Fibroblast of peridontal ligament (primary cell): ENCODE data around the gene CDH13.
A peak's percentile ranks its signal among the peaks of the same experiment; 100 is the strongest.

Source experiments
- DNase-seq: peaks from one replicate; pipeline ENCODE4 v3.0.0-alpha.2; 2010; ENCODE audit errors: extremely low read depth

The CDH13 gene

DNA sequence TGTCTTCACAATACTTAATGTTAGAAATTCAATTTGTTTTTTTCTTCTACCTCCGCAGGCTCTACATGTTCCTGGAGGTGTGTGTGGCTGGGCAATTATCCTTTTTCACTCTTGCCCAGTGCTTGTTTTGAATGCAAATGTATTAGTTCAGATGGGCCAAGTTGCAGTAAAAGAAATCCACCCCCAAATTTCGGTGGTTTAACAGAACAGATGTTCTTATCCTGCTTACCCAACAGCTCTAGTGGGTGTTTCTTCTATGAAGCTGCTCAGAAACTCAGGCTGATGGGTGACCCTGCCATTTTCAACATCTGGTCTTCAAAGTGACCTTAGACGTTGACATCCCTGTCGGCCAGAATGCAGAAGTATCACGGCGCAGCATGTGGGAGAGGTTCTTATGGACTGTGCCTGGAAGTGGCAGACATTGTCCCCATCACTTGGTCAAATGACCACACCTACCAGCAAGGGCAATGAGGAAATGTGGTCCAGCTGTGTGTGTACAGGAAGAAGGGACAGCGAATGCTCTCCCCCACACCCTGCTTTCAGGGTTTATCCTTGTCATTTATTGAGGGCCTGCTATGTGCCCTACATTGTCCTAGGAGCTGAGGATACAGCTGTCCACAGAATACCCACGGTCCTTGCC is 157.3 kb downstream of the CDH13 start:
- DNase-seq = no peak

DNA sequence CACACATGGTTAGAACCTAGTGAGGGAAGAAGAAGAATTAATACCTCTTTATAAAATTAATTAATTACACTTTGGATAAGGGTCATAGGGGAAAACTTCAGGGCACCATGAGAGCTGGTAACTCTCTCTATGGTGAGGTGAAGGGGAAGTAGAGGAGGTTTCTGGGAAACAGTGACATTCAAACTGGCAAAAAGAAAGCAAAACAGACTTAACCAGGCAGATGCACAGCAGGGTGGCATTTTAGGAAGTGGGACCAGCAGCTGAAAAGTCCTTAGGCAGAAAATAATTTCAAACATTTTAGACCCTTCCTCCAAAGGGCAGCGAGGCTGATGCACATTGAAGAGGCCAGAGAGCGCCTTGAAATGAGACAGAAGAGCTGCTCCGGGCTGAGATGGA is 157.8 kb downstream of the CDH13 start:
- no peak for DNase-seq

DNA sequence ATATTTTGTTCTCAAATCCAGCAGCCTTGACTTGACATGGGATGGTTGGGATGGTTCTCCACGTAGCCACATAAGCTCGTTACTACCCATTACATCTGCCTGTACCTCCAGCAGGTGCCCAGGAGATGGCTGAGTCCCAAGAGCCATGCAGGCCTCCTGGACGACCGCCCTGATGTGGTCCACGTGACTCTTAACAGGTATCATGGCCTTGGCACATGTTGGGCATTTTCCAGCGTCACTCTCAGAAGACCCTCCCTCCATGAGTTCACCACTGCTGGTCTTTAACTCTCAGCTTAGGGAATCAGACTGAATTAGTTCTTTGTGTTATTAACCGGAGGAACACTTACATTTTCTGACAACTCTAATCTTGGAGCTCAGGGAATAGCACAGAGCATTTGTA is 161.5 kb downstream of the CDH13 start:
- DNase-seq = no peak

DNA sequence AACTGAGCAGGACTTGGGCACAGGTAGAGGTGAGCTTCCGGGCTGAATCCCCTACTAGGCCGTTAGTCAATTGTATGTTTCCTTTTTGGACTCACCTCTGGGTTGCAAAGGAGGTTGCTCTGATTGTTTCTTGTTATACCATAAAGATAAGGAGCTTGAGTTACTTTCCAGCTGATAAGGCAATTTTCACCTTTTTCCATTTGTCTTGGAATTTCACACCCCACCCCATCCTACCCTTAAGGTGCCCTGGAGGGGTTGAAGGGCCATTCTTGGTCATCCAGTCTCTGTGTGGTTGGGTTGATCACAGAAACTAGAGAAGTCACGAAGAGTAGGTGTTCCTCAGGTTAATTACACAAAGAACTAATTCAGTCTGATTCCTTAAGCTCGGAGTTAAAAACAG is 162.2 kb downstream of the CDH13 start:
- DNase-seq = no peak

DNA sequence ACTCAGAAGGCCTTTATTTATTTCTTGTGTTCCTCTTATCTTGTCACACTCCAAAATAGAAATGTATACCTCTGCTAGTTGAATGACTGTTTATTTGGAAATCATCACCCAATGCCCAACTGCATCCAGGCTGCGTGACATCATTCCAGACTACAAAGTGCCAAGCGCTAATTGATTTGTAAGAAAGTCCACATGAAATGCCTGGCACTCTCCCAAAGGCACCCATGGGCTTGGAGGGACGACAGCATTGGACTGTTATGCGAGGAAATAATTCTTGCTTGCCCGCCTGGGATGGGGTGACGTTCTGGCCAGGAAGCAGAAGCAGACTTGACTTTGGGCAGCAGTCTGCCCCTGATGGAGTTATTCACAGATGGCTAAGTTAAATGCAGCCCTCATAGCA is 165.9 kb downstream of the CDH13 start:
- no peak for DNase-seq

DNA sequence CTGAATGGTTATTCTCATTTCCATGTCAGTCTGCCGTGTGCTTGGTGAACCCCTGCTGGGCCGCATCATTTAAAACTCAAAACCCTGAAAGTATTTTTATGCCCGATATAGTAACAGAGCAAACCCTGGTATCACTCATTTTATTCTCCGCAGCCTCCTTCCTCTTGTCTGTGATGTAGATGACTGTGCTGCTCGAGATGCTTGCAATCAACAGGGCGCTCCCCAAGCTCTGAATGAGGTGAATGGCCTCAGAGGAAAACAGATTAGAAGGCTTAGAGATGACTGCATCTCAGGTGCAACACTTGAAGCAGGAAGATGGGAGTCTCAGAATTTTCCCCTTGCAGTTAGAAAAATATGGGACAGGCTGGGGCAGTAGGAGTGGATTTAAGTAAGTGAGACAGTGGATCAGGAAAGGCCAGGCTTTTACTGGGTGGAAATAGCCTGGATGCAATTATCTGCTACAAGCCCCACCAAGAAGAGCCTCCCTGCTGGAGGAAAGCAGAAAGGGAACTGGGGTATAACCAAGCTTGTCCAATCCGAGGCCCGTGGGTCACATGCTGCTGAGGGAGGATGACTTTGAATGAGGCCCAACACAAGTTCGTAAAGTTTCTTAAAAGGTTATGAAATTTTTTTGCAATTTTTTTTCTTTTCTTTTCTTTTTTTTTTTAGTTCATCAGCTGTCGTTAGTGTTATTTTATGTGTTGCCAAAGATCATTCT is 166.9 kb downstream of the CDH13 start:
- DNase-seq = no peak

DNA sequence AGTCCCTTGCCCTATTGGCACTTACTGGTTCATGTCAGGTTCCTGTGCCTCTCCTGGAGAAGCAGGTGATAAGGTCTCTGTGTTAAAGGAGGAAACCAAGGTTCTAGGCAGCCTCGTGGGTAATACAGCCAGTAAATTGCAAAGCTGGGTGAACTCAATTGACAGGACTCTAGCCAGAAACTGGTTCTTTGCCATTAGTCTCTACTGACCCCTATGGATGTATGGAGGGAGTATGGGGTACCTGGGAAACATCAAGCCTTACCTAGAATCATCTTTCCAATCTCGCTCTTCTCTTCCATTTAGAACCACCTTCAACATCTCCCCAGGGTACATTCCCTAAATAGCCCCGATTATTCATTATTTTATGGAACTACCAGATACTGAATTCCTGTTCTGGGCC is 169.3 kb downstream of the CDH13 start:
- no peak for DNase-seq

DNA sequence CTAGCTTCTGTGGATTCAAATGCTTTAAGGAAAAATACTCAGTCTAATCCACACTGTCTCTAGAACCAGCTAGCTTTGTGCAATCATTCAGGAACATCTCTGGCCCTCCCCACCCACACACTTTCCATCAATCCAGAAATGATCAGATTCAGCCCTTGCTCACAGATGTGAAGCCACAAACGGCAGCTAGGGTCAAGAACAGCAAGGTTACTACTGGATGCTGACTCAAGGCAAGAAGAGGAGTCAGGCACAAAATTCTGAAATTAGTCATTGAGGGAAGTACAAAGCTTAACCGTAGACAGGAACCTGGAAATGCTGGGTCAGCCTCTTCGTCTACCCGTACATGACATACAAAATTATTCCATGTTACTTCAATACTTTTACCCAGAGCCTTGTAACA is 174.6 kb downstream of the CDH13 start:
- DNase-seq = no peak

DNA sequence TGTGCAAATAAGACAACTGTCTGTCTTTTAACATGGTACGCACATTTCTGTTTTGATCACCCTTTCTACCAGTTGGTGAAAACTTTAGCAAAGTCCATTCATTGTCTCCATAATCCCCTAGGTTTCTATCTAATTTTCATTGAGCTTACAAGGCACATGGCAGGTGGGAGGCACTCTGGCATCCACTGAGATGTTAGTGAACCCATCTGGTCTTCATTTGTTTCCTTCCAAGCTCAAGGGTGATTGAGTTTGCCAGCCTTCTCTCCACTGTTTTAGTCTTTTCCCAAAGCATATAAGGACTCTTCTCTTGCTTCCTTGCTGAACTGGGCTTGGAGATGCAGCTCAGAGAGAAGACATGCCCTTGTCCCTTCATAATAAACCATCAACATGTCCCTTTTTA is 179.1 kb downstream of the CDH13 start:
- no peak for DNase-seq

DNA sequence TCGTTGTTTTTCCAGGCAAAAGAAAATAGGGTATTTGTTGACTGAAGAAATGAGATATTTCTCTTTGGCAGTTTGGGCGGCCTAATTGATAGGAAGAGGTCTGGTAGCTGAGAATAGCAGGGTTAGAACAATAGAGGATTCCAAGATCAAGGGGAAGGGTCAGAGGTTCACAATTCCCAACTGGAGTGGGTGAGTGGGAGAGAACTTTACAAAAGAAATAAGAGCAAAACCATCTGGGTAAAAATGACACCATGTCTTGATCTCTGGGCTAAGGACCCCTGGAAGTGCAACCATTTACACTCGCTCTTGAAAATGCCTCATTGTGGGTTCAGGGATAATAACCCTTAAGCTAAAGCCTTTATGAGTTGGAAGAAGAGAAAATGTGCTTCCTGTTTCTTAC is 180.5 kb downstream of the CDH13 start:
- DNase-seq = no peak

DNA sequence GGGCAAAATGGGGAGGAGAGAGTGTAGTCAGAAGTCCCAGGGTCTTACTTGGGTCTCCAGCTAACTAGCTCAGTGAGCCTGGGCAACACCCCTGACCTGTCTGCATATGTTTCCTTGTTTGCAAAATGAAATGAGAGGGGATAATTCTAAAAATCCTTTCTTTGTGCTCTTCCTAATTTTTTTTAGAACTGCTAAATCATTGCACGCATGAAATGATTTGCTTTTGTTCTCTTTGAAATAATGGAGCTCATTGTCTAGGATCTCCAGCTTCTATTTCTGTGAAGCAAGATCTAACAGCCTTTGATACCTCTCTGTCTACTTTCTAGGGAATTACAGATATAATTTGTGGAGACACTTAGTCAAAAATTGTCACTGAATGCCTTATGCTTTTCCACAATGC is 181.3 kb downstream of the CDH13 start:
- no peak for DNase-seq

DNA sequence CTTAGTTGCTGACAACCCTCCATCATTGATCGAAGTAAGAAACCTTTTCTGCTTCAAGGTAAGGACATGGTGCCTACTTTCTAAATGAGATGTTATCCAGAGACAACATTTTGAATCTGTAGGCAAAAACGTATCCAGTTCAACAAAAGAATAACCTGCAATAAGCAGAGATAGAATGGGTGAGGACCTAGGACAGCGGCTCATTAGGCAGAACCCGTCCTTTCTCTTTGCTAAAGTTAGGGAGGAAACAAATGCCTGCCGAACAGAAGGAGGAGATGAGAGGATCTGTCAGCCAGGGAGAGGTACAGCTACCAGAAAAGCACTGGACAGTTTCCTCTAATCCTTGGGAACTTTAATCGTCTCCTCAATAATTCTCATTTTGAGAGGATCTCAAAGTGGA is 183.3 kb downstream of the CDH13 start:
- no peak for DNase-seq

DNA sequence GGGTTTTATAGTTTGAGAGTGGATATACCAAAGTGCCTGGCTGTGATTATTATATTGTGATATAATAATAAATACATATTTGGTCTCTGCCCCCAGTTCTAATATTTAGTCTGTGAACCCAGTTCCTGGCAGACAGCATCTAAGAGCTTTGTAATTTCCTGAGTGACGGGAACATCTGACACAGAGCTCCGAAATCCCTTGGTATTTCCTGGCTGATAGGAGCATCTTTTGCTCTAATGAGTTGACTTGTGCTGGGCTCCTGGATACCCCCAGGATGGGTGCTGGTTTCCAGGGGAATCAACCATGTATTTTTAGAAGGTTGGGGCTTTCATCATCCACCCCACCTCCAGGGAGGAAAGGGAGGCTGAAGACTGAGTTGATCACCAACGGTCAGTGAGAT is 187.3 kb downstream of the CDH13 start:
- no peak for DNase-seq

DNA sequence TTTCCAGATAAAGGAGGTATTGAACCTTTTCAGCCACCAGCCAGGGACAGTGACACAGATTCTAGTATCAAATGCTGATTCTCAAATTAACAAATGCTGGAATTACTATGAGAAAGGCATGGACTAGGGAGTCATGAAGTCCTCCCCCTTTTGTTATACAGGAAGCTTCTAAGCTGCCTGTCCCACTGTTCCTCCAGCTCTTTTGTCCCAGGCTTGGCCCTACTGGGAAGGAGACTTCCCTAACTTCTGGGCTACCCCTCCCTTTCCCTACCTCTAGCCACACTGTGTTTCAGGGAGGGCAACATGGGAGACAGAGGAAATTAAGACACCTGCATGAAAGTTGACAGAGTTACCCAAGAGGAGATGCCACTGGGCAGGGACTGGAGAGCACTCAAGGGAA is 192.5 kb downstream of the CDH13 start:
- no peak for DNase-seq

DNA sequence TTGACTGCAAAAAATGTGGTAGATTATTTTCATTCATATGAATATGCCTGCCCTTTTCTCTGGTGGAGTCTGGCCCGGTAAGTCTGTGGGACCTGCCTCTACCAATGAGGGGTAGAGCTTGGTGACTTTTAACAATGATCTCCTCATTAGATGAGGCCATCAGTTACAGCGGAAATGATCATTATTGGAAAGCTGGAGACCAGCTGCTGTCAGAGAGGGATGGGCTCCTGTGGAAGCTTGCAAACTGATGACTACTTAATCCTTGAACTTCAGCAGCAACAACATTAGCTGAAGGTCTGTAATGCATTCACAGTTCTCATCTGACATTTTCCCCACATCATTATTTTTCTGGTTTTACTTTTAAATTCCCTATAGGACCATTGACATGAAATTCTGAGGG is 194.1 kb downstream of the CDH13 start:
- no peak for DNase-seq

DNA sequence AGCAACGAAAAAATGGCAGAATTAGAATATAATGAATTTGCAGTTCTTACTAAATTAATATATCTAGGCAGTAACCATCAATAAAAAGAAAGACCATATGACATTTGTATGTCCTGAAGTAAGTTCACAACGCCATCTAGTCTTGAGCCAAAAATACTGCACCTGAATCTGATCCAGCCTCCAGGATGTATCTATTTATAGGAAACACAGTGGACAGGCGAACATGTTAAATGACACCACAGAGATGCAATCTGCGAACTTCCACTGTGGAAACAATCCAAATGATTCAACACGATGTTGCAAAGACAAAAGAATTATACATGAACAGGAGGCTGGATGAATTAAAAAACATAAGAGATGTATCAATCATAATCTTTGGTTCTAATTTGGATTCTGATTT is 197.6 kb downstream of the CDH13 start:
- DNase-seq = no peak

DNA sequence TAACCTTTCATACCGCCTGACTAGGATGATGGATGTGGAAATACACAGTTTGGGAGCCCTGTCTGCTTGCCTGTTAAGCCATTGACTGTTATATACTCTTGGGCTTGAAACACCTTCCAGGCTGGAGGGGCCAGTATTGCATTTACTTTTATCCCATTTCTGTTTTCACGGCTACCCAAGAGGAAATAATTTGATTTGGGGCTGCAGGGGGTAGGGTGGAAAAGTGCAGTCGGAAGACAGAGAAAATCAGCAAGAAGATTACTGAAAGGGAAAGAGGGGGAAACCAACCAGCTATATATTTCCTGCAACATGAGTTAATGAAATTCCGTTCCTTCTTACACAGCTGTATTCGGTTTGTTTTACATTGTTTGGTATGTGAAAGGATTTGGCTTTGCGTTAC is 202.5 kb downstream of the CDH13 start:
- DNase-seq = no peak

DNA sequence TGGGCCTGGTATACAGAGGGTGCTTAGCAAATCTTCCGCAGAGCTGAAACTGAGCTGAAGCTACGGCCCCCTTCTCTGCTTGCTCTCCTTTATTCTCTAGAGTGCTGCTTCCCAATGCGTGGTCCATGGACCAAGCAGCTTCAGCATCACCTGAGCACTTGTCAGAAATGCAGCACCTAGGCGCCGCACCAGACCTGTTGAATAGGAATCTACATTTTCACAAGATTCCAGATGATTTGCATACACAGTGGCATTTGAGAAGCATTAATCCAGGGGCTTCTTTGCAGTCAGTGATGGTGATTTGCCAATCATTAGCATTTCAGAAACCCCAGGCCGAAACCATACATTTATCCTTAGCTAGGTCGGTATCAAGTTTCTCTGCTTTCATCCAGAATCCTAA is 204.2 kb downstream of the CDH13 start:
- DNase-seq = no peak

DNA sequence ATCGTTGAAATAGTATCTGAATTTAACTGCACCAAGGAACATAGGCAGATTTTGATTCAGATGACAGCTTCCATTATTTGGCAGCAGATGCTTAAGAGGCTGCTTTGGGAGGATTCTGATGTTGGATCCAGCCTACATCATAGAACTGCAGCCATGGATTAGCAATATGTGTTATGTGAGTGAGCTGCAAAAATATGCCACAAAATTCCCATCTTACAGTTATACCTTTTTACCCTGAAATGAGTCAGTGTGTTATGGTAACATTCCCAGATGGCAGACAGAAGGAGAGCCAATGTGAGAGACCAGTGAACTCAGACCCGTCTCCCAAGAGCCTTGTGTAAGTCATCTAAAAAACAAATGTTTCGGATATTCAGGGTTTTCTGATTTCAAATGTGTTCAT is 206.1 kb downstream of the CDH13 start:
- peak; percentile 83 for DNase-seq

DNA sequence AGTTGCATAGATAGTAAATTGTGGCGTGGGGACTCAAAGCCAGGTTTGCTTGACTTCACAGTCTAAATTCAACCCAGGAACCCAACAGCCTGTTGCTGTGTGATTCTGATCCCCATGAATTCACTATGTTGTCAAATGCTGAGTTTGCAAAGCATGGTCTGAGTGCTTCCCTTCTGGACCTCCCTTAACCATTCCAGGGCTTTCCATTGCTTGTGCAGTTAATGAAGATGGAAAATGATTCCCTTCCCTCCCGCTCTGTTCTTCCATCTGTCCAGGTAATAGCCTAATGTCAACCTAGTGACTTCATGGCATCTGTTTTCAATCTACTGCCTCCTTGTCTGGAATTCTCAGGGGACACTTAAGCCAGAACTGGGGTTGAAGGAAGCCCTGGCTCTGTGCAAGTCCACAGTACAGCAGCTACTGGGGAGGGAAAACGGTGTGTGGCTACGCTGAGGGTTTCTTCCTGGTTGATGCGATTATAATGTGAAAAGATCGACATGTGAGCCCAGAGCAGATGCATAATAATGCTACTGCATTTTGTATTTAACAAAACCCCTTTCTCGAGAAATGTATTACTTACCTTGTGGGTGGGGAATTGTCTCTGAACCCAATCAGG is 206.7 kb downstream of the CDH13 start:
- peak; percentile 8 for DNase-seq

DNA sequence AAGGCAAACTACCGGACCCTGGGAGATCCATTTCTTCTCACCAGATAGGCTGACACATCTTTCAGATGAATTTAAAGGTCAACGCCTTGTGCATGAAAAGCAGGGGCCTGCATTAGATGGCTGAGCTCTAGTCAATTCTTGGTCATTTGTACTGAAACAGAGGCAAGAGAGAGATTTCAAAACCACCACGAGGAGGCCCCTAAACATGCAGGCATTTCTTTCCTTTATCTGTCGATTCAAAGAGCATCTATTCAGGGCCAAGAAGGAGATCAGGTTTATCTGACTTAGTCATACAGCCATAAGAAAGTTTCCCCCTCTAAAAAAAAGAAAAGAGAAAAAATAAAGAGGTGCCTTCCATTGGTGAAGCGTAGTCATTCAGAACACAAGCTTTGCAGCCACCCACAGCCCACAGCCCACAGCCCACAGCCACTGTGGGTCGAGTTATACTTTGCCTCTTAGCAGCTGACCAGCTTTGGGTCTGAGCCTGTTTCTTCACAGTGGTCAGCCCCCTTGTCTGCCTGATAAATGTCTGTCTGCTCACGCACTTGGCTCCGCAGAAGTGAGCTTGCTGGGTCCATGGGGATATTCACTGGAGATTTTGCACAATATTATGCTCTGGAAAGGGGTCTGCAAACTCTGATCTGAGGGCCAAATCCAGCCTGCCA is 207.5 kb downstream of the CDH13 start:
- no peak for DNase-seq

DNA sequence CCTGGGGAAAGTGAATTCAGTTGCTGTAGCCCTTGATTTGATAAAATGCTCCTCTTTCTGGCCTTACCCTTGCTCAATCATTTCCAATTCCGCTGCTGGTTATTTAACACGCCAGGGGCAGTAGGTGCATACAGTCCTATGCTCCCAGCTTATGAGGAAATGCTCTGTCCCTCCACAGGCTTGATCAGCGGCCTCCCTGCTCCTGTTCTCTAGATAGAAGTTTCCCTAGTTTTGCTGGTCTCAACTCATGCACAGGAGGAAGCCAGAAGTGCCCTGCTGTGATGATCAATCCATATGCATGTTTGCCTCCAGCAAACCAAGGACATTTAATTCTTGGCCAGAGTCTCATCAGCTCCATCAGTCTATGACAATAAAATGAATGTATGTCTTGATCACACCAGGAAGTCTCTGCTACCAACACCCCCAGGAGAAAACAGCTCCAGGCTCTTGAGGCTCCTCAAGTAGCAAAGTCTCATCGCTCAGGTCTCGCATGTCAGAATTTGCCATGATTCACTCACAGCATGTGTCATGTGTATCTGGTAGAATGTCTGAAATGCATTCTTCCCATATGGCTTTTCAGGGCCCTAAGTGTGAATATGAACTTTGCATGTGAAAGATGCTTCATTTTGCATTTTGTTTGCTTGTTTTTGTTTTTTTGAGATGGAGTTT is 208.9 kb downstream of the CDH13 start:
- DNase-seq = no peak
